CD4-positive, alpha-beta T cell treated with Interleukin-15 for 1 hour (primary cell): Measurements from ENCODE around the gene KCNIP2.
A peak's percentile ranks its signal among the peaks of the same experiment; 100 is the strongest.

Experiments
- DNase-seq: peaks from one replicate; pipeline ENCODE4 v3.0.0-alpha.2; 2020

The KCNIP2 gene

DNA sequence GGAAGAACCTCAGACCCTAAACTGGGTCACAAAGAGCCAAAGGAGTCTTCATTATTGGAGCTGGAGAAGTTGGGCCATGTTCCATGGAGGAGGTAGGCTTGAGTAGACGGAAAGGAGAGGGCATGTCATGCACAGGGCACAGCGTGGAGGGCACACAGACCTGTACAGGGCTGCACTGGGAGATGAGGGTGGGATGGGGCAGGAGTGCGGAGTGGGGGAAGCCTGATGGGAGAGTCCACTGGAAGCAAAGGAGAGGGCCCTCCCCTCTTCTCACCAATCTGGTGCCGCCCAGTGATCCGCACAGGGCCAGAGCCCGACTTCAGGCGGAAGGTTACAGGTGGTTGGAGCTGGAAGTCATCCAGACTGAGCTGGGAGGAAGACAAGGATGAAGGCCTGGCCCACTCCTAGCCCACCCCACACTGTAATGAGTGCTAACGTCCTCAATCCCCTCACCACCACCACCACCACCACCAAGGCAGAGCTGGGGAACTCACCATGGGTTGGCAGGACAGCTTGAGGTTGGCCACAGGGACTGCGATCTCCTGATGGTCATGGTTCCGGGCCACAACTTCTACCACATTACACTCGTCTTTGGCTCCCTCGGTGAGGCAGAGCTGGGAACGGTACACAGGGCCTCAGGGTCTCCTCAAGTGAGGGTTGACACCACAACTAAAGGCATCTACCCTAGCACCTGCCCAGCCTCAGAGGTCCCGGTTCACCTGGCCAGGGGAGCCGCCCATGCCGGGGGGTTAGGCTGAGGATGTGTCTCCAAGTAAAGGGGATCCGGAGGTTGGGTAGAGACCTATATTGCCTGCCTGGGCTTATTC, 61.4 kb downstream of the KCNIP2 start:
- DNase-seq: no peak

GRCh38 chr10:101781655-101781983, 62.0 kb downstream of the KCNIP2 start:
- no peak for DNase-seq

DNA sequence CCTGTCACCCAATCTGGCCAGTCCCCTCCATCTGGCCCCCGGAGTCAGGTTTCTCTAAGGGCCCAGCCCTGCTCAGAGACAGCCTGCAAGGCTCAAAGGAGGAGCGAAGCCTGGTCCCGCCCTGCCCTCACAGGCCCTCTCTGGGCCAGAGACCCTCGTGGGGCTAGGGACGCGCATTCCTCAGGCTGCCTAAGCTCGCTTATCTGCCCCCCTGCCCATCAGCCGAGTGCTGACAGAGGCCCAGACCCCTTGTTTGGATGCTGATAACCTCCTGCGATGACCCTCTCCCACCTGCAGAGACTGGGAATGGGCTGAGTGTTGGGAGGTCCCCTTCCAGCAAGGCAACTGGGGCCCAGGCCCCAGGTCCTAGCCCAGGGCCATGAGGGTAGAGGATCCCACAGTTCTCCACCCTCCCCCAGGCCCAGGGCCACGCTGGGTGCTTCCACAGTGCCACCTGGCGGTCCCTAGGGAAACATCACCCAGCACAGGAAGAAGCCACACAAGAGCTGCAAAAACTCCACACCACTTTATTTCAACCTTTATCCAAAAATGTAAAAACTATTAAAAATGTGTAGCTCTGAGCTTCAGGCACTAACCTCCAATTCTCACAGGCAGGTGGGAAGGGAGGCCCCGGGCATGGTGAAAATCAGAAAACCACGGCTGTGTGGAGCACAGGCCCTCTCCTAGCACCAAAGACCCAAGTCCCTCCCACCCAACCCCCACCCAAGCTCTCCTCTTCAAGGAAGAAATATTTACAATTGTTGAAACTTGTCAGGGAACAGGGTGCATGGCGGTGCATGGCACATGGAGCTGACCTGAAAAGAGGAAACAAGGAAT, 62.6 kb downstream of the KCNIP2 start:
- peak; percentile 70 for DNase-seq

DNA sequence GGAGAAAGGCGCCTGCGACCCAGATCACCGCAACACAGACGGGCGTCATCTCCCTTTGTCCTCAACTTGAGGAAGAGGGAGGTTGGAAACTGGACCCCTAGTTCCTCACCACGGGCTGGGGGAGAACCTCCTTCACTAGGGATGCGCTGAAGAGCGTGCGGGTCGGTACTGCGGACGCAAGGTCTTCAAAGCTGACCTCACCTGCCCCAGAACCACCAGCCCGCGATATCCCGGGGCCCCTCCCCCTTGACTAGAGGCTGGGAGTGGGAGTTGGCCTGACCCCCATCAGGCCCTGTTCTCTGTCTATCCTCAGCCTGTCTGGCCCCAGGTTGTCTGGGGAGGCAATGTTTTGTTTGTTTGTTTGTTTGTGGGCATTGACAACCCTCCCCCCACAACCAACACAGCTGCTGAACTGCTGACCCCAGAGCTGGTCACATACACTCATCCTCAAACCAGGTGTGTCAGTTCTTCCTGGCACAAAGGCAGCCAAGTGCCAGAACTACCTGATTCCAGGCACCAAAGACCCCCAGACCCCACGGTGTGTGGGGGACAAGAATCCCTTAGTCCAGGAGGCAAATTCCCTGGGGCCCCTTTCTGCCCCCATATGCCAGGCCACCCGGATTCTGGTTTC, 63.3 kb downstream of the KCNIP2 start:
- no peak for DNase-seq

DNA sequence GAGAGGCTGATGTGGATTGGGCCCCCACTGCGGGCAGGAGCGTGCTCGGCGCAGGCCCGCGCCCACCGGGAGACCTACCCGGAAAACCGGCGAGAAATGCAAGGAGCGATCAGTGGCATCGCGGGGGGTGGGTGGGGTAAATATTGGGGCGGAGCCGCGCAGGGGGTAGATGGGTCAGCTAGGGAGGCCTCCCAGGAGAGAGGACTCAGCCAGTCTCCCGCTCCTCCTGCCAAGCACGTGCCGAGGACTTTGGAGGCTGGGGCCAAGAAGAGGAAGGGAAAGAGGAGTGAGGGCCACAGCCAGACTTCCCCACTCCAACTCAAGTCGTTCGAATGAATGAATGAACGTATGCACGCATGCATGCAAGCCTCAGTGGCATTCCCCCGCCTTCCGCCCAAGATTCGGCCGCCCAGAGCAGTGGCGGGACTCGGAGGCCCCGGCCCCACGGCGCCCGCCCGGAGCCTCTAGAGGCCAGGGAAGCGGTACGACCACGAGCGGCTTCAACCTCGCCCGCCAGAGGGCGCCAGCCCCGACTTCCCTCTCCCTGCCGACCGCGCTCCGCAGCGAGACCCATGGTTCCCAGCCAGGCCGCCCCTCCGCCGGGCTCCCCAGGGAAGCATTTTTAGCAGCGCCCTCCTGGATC, 63.9 kb downstream of the KCNIP2 start:
- peak; percentile 67 for DNase-seq

- DNase-seq: no peak
These were observed 64.6 kb downstream of the KCNIP2 start for GRCh38 chr10:101778781-101779543.

DNA sequence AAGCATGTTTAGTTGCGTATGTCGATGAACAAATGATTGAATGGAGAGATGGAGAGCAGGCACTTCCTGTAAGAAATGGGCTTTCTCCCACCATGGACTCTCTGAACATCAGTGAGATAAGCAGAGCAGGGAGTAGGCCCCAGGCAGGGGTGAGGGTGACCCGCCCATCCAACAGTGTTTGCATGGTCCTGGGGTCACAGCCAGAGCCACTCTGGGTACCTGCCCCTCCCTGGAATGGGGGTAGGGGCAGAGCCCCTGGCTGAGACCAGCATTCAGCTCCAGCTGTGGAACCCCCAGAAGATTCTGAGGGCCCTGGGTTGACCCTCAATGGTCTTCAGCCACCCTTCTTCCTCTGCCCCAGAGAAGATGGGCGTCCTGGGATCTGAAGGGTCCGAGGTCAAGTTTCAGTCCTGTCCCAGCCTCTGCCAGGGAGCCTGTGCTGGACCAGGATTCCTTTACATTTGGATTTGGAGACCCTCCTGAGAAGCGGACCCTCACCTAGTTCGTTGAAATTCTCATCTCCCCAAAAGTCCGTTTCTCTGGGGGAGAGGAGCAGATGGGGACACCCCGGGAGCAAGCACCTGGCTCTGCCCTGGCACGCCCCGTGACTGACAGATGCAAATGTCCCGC, 65.3 kb downstream of the KCNIP2 start:
- no peak for DNase-seq

GRCh38 chr10:101777619-101778145, 65.9 kb downstream of the KCNIP2 start:
- DNase-seq: no peak

- DNase-seq: no peak
These were observed 67.3 kb downstream of the KCNIP2 start for GRCh38 chr10:101776161-101776817.
